Measurements from ENCODE around the gene RGS12.

DNA sequence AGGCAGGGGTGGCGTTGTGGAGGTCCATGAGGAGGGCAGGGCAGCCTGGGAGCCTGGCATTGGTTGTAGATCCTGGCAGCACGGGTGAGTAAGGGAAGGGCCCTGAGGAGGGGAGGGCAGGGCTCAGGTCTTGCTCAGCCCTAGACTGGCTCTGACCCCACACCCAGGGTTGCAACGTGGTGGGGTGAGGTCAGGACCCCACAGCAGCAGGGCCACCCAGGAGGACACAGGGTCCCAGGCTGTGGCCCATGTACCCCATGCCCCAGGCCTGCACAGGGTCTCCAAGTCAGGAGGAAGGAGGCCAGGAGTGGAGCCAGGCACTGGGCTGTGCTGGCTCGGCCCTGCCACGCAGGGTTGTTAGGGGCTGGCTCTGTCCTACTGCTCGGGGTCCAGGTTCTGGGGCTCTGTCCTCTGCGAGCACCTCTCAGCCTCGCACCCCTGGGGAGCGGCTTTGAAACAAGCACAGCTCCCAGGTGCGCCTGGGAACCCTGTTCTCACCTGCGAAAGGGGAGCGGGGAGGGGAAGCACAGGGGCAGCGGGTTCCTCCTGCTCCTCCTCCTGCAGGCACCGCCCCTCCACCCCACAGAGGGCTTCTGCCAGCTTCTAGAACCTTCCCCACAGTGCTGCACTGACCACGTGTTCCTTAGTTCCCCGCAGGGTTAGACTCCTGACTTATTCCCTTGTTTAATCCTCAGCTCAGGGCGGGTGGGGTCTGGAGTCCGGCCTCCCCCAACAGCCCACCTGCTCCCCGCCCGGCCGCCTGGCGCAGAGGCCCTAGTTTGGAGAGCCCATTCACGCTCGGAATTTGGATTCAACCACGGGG lies 23.5 kb upstream of the RGS12 start:
- no peak for TF ChIP-seq EZH2phosphoT487 (conservative IDR thresholded peaks at IDR 0.05; ENCODE audit: low read length)
- TF ChIP-seq, protein P1, sequence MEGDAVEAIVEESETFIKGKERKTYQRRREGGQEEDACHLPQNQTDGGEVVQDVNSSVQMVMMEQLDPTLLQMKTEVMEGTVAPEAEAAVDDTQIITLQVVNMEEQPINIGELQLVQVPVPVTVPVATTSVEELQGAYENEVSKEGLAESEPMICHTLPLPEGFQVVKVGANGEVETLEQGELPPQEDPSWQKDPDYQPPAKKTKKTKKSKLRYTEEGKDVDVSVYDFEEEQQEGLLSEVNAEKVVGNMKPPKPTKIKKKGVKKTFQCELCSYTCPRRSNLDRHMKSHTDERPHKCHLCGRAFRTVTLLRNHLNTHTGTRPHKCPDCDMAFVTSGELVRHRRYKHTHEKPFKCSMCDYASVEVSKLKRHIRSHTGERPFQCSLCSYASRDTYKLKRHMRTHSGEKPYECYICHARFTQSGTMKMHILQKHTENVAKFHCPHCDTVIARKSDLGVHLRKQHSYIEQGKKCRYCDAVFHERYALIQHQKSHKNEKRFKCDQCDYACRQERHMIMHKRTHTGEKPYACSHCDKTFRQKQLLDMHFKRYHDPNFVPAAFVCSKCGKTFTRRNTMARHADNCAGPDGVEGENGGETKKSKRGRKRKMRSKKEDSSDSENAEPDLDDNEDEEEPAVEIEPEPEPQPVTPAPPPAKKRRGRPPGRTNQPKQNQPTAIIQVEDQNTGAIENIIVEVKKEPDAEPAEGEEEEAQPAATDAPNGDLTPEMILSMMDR (IDR thresholded peaks at IDR 0.05; ENCODE audit: insufficient read depth, low read length, poor library complexity, severe bottlenecking) = no peak
